ENCODE data around the gene BIN2.
"Not testable (repeated sequence)": the region's sequence is repeated elsewhere in the genome, so short reads cannot be mapped to it uniquely, and the experiment has no call there.

DNA sequence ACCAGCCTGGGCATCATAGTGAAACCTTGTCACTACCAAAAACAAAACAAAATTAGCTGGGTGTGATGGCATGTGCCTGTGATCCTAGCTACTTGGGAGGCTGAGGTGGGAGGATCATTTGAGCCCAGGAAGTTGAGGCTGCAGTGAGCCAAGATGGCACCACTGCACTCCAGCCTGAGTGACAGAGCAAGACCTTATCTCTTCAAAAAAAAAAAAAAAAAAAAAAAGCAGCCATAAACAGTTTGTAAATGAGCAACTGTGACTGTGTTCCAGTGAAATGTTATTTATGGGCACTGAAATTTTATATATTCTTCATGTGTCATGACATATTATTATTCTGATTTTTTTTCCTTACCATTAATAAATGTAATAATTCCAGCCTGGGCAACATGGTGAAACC, 13.4 kb upstream of the BIN2 start:
- not testable (repeated sequence) for TF ChIP-seq EP300 (IDR thresholded peaks at IDR 0.05)
- TF ChIP-seq, protein P1, sequence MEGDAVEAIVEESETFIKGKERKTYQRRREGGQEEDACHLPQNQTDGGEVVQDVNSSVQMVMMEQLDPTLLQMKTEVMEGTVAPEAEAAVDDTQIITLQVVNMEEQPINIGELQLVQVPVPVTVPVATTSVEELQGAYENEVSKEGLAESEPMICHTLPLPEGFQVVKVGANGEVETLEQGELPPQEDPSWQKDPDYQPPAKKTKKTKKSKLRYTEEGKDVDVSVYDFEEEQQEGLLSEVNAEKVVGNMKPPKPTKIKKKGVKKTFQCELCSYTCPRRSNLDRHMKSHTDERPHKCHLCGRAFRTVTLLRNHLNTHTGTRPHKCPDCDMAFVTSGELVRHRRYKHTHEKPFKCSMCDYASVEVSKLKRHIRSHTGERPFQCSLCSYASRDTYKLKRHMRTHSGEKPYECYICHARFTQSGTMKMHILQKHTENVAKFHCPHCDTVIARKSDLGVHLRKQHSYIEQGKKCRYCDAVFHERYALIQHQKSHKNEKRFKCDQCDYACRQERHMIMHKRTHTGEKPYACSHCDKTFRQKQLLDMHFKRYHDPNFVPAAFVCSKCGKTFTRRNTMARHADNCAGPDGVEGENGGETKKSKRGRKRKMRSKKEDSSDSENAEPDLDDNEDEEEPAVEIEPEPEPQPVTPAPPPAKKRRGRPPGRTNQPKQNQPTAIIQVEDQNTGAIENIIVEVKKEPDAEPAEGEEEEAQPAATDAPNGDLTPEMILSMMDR (IDR thresholded peaks at IDR 0.05): not testable (repeated sequence)

Data from stomach (tissue), 4 donors.